Neural progenitor cell (in vitro differentiated cells): ENCODE results near the gene CIDEA.

Source experiments
- EZH2 ChIP-seq: fragments of 200-600 bp; sonication (generic); IDR thresholded peaks from 2 replicates; pipeline ENCODE4 v1.6.1; 2017; ENCODE audit warnings: antibody characterized with exemption, mild to moderate bottlenecking, moderate library complexity
- TF ChIP-seq, protein P1 (sequence below): fragments of 200-600 bp; sonication (generic); IDR thresholded peaks from 2 replicates; pipeline ENCODE4 v1.5.1; 2017; ENCODE audit warnings: antibody characterized with exemption, mild to moderate bottlenecking

DNA sequence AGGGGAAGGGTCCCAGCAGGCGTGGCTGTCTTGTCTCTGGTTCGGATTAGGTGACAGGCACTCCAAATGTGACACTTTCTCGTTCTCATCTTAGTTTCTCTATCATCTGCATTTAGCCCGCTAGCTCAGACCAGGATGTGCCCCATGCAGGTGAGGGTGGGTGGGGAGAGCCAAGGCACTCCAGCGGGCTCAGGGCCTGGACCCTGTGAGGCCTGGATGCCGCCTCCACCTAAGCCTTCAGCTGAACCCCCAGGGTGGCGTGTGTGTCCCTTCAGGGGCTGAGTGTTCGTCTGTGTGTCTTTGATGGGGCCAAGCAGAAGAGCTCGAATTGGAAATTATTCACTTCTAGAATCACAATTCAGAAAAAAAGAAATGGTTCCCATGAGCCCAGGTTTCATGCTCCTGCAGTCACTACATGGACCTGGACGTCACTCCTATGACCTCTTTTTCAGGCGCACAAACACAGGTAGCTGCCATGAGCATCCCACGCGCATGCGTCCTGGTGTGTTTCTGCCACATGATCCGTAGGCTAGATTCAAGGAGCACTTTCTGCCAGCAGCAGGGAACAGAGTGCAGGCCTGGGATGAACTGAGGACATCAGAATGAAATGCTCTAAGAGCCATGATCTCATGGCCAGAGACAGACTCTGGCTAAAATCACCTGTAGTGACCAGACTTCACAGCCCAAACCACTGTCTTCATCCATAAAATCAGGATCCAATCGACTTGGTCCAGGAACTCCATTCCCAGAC is 25.8 kb downstream of the CIDEA start:
- TF ChIP-seq, protein P1, sequence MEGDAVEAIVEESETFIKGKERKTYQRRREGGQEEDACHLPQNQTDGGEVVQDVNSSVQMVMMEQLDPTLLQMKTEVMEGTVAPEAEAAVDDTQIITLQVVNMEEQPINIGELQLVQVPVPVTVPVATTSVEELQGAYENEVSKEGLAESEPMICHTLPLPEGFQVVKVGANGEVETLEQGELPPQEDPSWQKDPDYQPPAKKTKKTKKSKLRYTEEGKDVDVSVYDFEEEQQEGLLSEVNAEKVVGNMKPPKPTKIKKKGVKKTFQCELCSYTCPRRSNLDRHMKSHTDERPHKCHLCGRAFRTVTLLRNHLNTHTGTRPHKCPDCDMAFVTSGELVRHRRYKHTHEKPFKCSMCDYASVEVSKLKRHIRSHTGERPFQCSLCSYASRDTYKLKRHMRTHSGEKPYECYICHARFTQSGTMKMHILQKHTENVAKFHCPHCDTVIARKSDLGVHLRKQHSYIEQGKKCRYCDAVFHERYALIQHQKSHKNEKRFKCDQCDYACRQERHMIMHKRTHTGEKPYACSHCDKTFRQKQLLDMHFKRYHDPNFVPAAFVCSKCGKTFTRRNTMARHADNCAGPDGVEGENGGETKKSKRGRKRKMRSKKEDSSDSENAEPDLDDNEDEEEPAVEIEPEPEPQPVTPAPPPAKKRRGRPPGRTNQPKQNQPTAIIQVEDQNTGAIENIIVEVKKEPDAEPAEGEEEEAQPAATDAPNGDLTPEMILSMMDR: no peak
- TF ChIP-seq EZH2: no peak
